Measurements from ENCODE around the gene WDR33. TPM values are rescaled to one million over a fixed set of nuclear protein-coding genes. Genes with fewer than 3 reads are reported as not detected.

Gene WDR33
- polyA plus RNA-seq, 12 donors, result 26.5 to 41.6 (median 36.3) TPM; not detected in 1

GRCh38 chr2:127658641-127659407, 152.1 kb downstream of the WDR33 start:
- no peak for DNase-seq

DNA sequence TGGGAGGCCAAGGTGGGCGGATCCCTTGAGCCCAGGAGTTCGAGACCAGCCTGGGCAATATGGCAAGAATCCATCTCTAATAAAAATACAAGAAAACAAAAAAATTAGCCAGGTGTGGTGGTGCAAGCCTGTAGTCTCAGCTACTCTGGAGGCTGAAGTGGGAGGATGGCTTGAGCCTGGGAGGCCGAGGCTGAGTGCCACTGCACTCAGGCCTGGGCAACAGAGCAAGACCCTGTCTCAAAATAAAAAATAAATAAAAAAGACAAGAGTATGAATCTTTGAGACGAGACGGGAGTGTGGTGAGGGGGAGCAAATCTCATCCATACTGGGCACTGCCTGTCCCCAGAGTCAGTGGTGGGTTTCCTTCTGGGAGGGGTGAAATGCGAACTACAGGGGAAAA, 152.8 kb downstream of the WDR33 start:
- no peak for DNase-seq

GRCh38 chr2:127657232-127657595, 153.8 kb downstream of the WDR33 start:
- DNase-seq, result no peak

DNA sequence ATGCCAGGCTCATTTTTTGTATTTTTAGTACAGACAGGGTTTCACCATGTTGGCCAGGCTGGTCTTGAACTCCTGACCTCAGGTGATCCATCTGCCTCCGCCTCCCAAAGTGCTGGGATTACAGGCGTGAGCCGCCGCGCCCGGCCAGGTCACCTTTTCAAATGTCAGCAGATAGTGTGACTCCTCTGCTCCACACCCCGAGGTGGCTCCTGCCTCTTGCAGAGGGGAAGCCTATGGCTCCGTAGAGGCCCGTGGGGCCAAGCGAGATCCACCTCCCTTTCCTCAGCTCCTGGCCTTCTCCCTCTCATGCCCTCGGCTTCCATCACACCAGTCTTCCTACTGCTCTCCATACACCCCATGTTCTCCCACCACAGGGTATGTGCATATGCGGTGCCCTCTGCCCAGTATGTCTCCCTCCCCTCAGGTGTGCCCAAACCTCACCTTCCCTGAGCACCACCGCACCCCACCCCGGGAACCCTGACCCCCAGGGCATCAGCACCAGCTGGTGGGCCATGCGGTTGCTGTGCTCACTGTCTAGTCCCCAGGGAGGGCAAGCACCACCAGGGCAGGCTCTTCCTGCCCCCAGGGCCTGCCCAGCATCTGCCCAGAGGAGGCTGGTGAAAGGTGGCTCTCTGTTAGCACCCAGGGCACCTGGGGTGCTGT, 154.3 kb downstream of the WDR33 start:
- no peak for DNase-seq

DNA sequence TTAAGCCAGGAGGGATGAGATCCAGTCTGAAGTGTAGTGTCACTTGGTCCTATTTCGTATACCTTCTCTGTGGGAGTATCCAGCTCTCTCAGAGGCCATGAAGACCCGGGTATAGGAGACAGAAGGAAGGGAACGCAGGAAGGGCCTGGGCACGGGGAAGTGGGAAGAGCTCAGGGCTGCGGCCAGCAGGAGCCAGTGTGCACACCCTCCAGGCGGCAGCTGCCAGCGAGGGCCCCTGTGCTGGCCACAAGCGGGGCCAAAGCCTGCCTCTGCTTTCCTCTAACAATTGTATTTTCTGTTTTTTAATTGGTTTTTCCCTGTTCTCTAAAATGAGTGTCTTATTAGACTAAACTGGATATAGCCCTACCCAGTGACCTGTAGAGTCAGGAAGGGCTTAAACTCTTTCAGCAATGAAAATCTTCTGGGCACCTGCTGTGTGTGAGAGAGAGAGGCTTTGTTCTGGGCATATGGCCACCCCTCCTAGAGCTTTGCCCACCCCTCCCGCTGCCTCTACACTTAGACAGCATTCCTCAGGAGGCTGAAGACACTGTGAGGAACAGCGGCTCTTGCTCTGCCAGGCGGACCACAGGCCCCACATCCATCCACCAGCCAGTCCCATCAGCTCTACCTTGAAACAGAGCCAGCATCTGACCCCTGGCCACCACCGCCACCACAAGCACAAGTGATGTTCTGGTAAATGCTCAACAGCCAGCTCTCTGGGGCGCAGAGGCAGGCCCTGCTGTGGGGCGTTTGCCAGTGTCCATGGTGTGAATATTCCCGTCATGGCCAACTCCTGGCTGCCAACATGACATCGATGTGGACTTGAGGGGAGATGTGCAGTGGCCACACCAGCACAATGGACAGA, 155.5 kb downstream of the WDR33 start:
- no peak for DNase-seq

DNA sequence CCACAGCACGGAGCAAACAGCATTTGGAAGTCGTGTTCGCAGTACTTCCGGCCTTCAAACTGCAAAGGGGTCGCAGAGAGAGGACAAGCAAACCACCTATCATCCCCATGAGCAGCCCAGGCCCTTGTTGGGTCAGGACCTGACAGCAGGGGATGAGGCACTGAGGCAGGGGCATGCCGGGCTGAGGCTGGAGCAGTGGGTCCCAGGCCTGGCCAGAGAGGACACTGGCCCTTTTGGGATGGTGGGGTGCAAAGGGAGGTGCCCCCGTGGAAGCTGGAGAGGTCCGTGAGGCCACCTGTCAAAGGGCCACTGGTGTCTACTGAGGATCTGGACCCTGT, 156.2 kb downstream of the WDR33 start:
- no peak for DNase-seq

DNA sequence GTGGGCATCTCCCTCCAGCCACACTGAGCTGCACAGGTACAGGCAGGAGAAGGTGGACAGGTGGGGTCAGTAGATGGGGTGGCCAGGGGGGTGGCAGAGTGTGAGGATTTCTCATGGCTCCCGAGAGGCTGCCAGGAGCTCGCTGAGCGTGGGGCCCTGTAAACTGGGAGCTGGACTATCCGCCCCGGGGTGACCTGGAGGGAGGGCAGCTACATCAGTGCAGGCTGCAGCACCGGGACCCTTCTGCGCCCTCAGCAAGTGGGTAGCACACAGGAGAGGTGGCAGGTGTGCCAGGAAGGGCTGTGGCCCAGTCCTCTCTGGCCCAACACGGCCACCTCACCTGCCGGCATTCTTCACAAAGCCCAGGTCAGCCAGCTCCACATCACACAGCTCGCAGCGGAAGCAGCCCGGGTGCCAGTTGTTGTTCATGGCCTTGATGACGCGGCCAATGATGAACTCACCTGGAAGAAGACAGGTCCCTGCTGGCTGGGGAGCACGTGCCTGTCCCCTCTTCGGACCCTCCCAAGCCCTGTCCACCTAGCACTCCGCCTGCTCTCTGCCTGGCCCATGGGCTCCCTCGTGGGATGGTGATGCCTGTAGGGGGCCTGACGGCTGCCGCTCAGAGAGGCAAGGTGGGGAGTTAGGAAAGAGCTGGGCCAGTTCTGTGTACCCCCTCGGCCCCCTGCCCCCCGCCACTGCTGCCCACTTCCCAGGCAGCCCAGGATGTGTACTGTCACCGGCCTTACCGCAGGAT, 156.7 kb downstream of the WDR33 start:
- DNase-seq, result no peak

- no peak for DNase-seq
Observed at GRCh38 chr2:127653421-127654083, 157.4 kb downstream of the WDR33 start.

DNA sequence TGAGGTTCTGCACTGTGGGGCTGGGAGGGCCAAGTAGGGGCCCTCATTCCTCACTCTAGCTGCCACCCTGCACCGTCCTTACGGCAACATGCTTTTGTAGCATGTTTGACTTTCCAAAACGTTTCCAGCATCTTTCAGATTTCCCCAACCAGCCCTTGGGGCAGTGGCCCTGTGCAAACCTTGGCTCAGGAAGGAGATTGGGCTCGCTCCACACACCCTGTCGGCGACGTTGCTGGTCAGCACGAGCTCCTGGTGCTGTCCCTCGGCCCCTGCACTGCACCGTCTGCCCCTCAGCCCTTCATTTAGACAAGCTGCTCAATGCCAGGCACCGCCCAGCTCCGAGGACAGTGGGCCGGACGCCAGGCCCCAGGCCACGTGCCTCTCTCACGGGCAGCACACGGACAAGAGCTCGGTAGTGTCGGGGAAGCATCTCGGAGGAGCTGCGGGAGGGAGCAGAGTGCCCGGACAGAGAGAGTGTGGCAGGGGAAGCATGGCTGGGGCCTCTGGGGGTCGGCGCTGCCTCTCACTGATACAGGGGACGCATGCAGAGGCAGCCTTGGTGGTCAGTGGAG, 158.1 kb downstream of the WDR33 start:
- DNase-seq, result no peak

DNA sequence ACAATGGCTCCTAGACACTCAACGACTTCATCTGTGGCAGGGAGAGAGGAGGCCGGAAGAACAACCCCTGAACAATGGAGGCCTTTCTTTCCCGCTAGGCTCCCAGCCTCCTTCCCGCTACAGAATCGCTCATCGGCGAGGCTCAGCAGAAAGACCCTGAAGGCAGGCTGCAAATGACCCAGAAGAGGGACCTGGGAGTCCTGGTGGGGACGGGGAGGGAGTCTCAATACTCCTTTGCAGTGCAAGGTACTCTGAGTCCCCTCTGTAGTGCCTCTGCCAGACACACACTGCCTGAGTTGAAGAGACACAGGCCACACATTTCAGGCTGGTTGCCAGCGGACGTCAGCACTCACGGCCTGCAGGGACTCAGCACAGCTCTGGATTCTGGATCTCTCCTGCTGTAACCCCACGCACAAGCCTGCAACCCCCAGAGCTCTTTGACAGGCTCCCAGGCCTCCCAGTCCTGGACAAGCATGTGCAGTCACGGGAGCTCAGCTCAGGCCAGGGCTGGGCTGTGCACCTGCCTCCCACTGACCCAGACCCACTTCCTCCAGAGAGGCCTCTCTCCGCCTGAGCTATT, 158.9 kb downstream of the WDR33 start:
- peak; percentile 60 for DNase-seq

DNA sequence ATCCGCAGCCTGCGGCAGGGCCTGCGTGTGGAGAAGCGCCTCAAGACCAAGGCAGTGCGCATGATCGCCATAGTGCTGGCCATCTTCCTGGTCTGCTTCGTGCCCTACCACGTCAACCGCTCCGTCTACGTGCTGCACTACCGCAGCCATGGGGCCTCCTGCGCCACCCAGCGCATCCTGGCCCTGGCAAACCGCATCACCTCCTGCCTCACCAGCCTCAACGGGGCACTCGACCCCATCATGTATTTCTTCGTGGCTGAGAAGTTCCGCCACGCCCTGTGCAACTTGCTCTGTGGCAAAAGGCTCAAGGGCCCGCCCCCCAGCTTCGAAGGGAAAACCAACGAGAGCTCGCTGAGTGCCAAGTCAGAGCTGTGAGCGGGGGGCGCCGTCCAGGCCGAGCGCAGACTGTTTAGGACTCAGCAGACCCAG, 159.6 kb downstream of the WDR33 start:
- DNase-seq, result no peak

Other genes with a start within 250 kb of the WDR33 start
- 1 to 10 TPM in 10 of 12 donors, not detected in 2; 2.3 to 8.9 (median 3.4) TPM for gene GPR17, start 165.0 kb downstream of the WDR33 start, polyA plus RNA-seq (ENCODE audit: insufficient read length in 12 of 12)
- 10 to 100 TPM in 11 of 12 donors, not detected in 1; 21.5 to 57.1 (median 33.8) TPM for gene LIMS2, start 135.6 kb downstream of the WDR33 start, polyA plus RNA-seq (ENCODE audit: insufficient read length in 12 of 12)
- gene SFT2D3, start 109.7 kb downstream of the WDR33 start, polyA plus RNA-seq (ENCODE audit: insufficient read length in 12 of 12), result not detected
- gene POLR2D, start 47.0 kb upstream of the WDR33 start, polyA plus RNA-seq (ENCODE audit: insufficient read length in 12 of 12), result 10 to 100 TPM in 11 of 12 donors, not detected in 1; 28.4 to 53.6 (median 47.0) TPM
- gene AMMECR1L, start 74.8 kb upstream of the WDR33 start, polyA plus RNA-seq (ENCODE audit: insufficient read length in 12 of 12), result 10 to 100 TPM in 10 of 12 donors, 1 to 10 TPM in 1, not detected in 1; 8.7 to 18.8 (median 16.7) TPM
- gene SAP130, start 216.9 kb upstream of the WDR33 start, polyA plus RNA-seq (ENCODE audit: insufficient read length in 12 of 12), result 10 to 100 TPM in 11 of 12 donors, not detected in 1; 11.3 to 25.7 (median 14.3) TPM

Data from muscle of arm (tissue), 12 donors.